Measurements from ENCODE around the gene HHAT. TPM values are rescaled to one million over a fixed set of nuclear protein-coding genes. Genes with fewer than 3 reads are reported as not detected.

Gene HHAT
- total and polyA plus RNA-seq, 3 donors from 2014 or later = 8.5 to 24.3 (median 23.8) TPM

DNA sequence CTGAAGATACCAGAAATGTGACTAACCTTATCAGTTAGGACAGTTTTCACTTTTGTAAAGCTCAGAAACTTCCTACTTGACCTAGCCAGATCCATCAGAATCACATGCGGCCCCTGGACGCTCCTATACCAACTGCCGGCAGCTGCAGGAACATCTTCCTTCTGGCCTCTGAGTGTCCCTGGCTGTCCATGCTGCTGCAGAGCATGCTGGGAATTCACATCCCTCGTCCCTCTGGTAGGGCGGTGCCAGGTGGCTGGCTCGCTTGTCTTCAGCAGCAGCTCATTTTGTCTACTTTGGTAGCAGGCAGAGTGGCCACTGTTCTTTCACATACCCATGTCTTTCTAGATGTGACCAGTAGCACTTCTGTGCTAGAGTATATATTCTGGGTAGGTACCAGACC lies 34.4 kb downstream of the HHAT start:
- Histone ChIP-seq H3K36me3 (ENCODE audit: low read depth, missing control alignments) (no peaks in the 10 kb centered on the region), H3K4me3 (no peak overlapping the region), H3K4me1 (peaks cover 31% of the 10 kb centered on the region), H3K27ac (peak overlapping the region; percentile 60 to 71), H3K9me3 (no peaks in the 10 kb centered on the region), H3K27me3 (no peaks in the 10 kb centered on the region)
- DNase-seq = peak; percentile 47
- 44 to 51% methylated on average over 6 of the region's 6 CpGs for WGBS, 2 donors
- TF ChIP-seq, protein P1, sequence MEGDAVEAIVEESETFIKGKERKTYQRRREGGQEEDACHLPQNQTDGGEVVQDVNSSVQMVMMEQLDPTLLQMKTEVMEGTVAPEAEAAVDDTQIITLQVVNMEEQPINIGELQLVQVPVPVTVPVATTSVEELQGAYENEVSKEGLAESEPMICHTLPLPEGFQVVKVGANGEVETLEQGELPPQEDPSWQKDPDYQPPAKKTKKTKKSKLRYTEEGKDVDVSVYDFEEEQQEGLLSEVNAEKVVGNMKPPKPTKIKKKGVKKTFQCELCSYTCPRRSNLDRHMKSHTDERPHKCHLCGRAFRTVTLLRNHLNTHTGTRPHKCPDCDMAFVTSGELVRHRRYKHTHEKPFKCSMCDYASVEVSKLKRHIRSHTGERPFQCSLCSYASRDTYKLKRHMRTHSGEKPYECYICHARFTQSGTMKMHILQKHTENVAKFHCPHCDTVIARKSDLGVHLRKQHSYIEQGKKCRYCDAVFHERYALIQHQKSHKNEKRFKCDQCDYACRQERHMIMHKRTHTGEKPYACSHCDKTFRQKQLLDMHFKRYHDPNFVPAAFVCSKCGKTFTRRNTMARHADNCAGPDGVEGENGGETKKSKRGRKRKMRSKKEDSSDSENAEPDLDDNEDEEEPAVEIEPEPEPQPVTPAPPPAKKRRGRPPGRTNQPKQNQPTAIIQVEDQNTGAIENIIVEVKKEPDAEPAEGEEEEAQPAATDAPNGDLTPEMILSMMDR (IDR thresholded peaks at IDR 0.05) = no peak
- TF ChIP-seq POLR2A (IDR thresholded peaks at IDR 0.05) = no peak
- intact Hi-C loops (cut with DNase I; ENCODE audit: low total_unique reads) = no loop called here

DNA sequence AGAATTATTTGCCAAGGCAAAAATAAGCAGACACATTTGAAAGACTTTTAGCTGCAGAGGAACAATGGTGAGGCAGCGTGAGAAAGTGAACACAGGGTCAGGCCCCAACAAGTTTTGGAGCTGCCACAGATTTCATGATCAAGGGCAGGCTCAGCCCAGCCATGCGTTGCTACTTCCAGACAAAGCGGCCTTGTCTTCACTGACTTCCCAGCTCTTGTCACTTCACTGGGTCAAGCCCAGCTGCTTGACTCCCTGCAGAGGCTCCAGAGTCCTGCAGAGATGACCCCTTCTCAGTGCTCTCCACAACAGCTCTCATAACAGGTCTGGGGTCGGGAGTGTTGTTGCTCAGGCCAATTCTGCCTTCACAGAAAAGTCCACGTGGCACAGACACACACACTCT lies 35.8 kb downstream of the HHAT start:
- DNase-seq = peak; percentile 84
- Histone ChIP-seq H3K4me3 (no peak overlapping the region), H3K4me1 (peaks cover 31% of the 10 kb centered on the region), H3K27me3 (no peaks in the 10 kb centered on the region), H3K9me3 (no peaks in the 10 kb centered on the region), H3K36me3 (ENCODE audit: low read depth, missing control alignments) (no peaks in the 10 kb centered on the region), H3K27ac (peak overlapping the region; percentile 60 to 71)
- 58 to 62% methylated on average over 5 of the region's 5 CpGs for WGBS, 2 donors
- no peak for TF ChIP-seq POLR2A (IDR thresholded peaks at IDR 0.05)
- TF ChIP-seq, protein P1 (IDR thresholded peaks at IDR 0.05) = no peak
- intact Hi-C loops (cut with DNase I; ENCODE audit: low total_unique reads) = no loop called here

DNA sequence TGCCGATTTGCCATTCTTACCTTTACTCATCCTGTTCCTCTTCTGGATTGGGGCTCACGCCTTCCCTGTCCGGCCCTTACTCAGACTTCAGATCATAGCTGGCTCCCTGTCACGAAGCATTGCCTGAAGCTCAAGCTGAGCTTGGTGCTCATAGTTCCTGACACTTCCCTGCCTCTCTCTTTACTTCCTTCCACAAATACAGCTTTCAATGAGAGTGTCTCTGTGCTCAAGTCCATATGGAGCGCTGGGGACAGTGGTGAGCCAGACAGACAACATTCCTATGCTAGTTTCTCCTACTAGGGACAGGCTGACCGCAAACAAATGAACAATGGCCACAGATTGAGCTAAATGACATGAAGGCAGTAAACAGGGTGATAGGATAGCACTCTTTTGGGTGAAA lies 38.1 kb downstream of the HHAT start:
- no peaks in the 10 kb centered on the region for H3K9me3 ChIP-seq
- TF ChIP-seq POLR2A (IDR thresholded peaks at IDR 0.05) = no peak
- TF ChIP-seq, protein P1 (IDR thresholded peaks at IDR 0.05) = no peak
- no peaks in the 10 kb centered on the region for H3K27me3 ChIP-seq
- peaks cover 23% of the 10 kb centered on the region for H3K4me1 ChIP-seq
- DNase-seq = no peak
- WGBS, 2 donors = 94 to 97% methylated on average over 6 of the region's 6 CpGs
- H3K4me3 ChIP-seq = no peak overlapping the region
- H3K27ac ChIP-seq = peak overlapping the region in 1 of 2 donors; percentile 28
- intact Hi-C loops (cut with DNase I; ENCODE audit: low total_unique reads) = no loop called here
- no peaks in the 10 kb centered on the region for H3K36me3 ChIP-seq (ENCODE audit: low read depth, missing control alignments)

DNA sequence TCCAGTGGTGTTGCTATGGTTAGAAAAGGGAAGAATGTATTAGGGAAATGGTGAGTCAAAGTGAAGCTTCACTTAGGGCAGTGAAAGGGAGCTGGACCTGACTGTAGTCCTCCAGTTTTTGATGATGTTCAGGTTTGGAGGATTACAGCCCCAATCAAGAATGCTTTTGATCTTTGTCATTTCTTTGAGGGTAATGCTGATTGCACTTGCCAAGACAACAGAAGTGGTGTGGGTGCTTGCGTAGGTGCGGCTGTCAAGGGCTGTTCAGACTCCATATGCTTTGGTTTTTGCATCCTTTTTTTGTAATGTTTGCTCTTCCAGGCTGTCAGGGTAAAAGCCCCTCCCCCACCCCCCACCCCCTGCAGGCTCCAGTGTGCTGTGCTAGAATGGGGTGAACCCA lies 38.9 kb downstream of the HHAT start:
- no peak for DNase-seq
- no peak overlapping the region for H3K4me3 ChIP-seq
- TF ChIP-seq, protein P1 (IDR thresholded peaks at IDR 0.05) = no peak
- no peak for TF ChIP-seq POLR2A (IDR thresholded peaks at IDR 0.05)
- H3K27me3 ChIP-seq = no peaks in the 10 kb centered on the region
- no peaks in the 10 kb centered on the region for H3K9me3 ChIP-seq
- intact Hi-C loops (cut with DNase I; ENCODE audit: low total_unique reads) = no loop called here
- no peak overlapping the region for H3K27ac ChIP-seq
- WGBS, 2 donors = 100% methylated on average over 2 of the region's 2 CpGs
- H3K36me3 ChIP-seq (ENCODE audit: low read depth, missing control alignments) = no peaks in the 10 kb centered on the region
- peaks cover 22% of the 10 kb centered on the region for H3K4me1 ChIP-seq

DNA sequence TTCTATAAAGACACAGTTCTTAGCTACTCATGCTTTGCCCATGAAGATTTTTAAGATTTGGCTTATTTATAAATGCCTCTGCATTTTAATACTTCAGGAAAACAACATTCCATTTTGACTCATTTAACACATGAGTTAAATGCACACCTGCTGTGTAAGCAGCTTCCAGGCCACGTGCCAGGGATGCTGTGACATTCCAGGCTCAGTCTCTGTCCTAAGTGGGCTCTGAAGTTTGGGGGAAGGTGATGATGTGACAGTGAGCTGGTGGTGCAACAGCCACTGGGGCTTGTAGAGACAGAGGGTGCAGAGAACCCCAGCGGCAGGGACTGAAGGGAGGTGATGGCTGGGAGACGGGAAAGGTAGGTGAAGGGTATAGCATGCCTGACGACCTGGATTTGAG lies 40.7 kb downstream of the HHAT start:
- Histone ChIP-seq H3K4me1 (peaks cover 3% of the 10 kb centered on the region), H3K27me3 (no peaks in the 10 kb centered on the region), H3K4me3 (no peak overlapping the region), H3K27ac (no peak overlapping the region), H3K36me3 (ENCODE audit: low read depth, missing control alignments) (no peaks in the 10 kb centered on the region), H3K9me3 (no peaks in the 10 kb centered on the region)
- TF ChIP-seq, protein P1 (IDR thresholded peaks at IDR 0.05) = no peak
- no peak for TF ChIP-seq POLR2A (IDR thresholded peaks at IDR 0.05)
- intact Hi-C loops (cut with DNase I; ENCODE audit: low total_unique reads) = no loop called here
- WGBS, 2 donors = 81 to 89% methylated on average over 4 of the region's 4 CpGs
- no peak for DNase-seq

Measured in testis (tissue), 3 donors.